Activated CD4-positive, alpha-beta memory T cell treated with anti-CD3 and anti-CD28 coated beads, Interleukin-2, amount 10 ng/mL, durations not matched to agents 7 days and 5 days (primary cell): ENCODE measurements around the gene KATNAL2. TPM values are rescaled to one million over a fixed set of nuclear protein-coding genes. Genes with fewer than 3 reads are reported as not detected.
A peak's percentile ranks its signal among the peaks of the same experiment; 100 is the strongest.

Experiments used
- CTCF ChIA-PET: fragments of 350-600 bp; sonication (Branson Sonifier 250); formaldehyde crosslinking; loops from one replicate; lab custom pipeline; 2021; ENCODE audit warnings: antibody characterized with exemption, inconsistent platforms; lab: Charles Lee
- POLR2A ChIA-PET: fragments of 350-600 bp; sonication (Branson Sonifier 250); formaldehyde crosslinking; loops from one replicate; lab custom pipeline; 2021; ENCODE audit warnings: antibody characterized with exemption; lab: Charles Lee
- DNase-seq: peaks from one replicate; pipeline ENCODE4 v3.0.0-alpha.2; 2020
- H3K27ac Mint-ChIP-seq: one replicate; pipeline ENCODE4 v1.8.0; 2021; ENCODE audit warnings: mild to moderate bottlenecking, mixed read lengths
- H3K27me3 Mint-ChIP-seq: one replicate; pipeline ENCODE4 v1.8.0; 2021; ENCODE audit warnings: mixed read lengths
- H3K36me3 Mint-ChIP-seq: one replicate; pipeline ENCODE4 v1.8.0; 2021; ENCODE audit warnings: low read depth, mixed read lengths
- H3K4me1 Mint-ChIP-seq: one replicate; pipeline ENCODE4 v1.8.0; 2021; ENCODE audit warnings: mixed read lengths
- H3K4me3 Mint-ChIP-seq: one replicate; pipeline ENCODE4 v1.8.0; 2021; ENCODE audit warnings: mild to moderate bottlenecking, mixed read lengths
- H3K9me3 Mint-ChIP-seq: one replicate; pipeline ENCODE4 v1.8.0; 2021; ENCODE audit warnings: mixed read lengths
- total RNA-seq, 2 experiments: library from RNA; stranded (reverse); gene quantifications; one replicate each; pipeline ENCODE4 v1.2.3, GENCODE V29; 2021

KATNAL2 gene
- total RNA-seq, 2 experiments from 2014 or later, result 0.35 to 0.55 TPM

- Mint-ChIP-seq H3K4me1 (peaks cover 2% of the 10 kb centered on the region), H3K27me3 (no peaks in the 10 kb centered on the region), H3K4me3 (no peak overlapping the region), H3K27ac (no peak overlapping the region), H3K9me3 (no peaks in the 10 kb centered on the region), H3K36me3 (peaks cover 54% of the 10 kb centered on the region)
- POLR2A ChIA-PET, result no interaction called here
- DNase-seq, result no peak
- CTCF ChIA-PET, result no interaction called here
Observed at GRCh38 chr18:47115205-47115604, 197.8 kb downstream of the KATNAL2 start.

- Mint-ChIP-seq H3K36me3 (peaks cover 53% of the 10 kb centered on the region), H3K4me3 (no peak overlapping the region), H3K27ac (no peak overlapping the region), H3K27me3 (no peaks in the 10 kb centered on the region), H3K9me3 (no peaks in the 10 kb centered on the region), H3K4me1 (peaks cover 15% of the 10 kb centered on the region)
- CTCF ChIA-PET, result no interaction called here
- no peak for DNase-seq
- POLR2A ChIA-PET, result no interaction called here
Observed at GRCh38 chr18:47118981-47119380, 201.6 kb downstream of the KATNAL2 start.

GRCh38 chr18:47120428-47120827 lies 203.0 kb downstream of the KATNAL2 start:
- H3K4me3 Mint-ChIP-seq, result no peak overlapping the region
- H3K27me3 Mint-ChIP-seq, result no peaks in the 10 kb centered on the region
- H3K27ac Mint-ChIP-seq, result no peak overlapping the region
- no peak for DNase-seq
- ChIA-PET POLR2A (interaction anchor here (1.7 kb wide), 1 partner anchor 30 kb away, joined by 5 read pairs; the partner anchor contains the start of gene HDHD2), CTCF (no interaction called here)
- H3K36me3 Mint-ChIP-seq, result peaks cover 47% of the 10 kb centered on the region
- no peaks in the 10 kb centered on the region for H3K9me3 Mint-ChIP-seq
- H3K4me1 Mint-ChIP-seq, result peaks cover 15% of the 10 kb centered on the region

GRCh38 chr18:47121146-47121545 lies 203.7 kb downstream of the KATNAL2 start:
- no peak for DNase-seq
- Mint-ChIP-seq H3K9me3 (no peaks in the 10 kb centered on the region), H3K4me1 (peaks cover 15% of the 10 kb centered on the region), H3K4me3 (no peak overlapping the region), H3K27ac (no peak overlapping the region), H3K36me3 (peaks cover 44% of the 10 kb centered on the region), H3K27me3 (no peaks in the 10 kb centered on the region)
- CTCF ChIA-PET, result no interaction called here
- POLR2A ChIA-PET, result interaction anchor here (0.6 to 1.7 kb wide), 2 partner anchors 29 kb away, joined by 3 to 5 read pairs; partner anchors contain the start of gene HDHD2

GRCh38 chr18:47141289-47141688 lies 223.9 kb downstream of the KATNAL2 start:
- ChIA-PET POLR2A (no interaction called here), CTCF (no interaction called here)
- H3K4me3 Mint-ChIP-seq, result no peak overlapping the region
- no peak overlapping the region for H3K27ac Mint-ChIP-seq
- no peak for DNase-seq
- no peaks in the 10 kb centered on the region for H3K4me1 Mint-ChIP-seq
- peaks cover 26% of the 10 kb centered on the region for H3K36me3 Mint-ChIP-seq
- H3K27me3 Mint-ChIP-seq, result no peaks in the 10 kb centered on the region
- H3K9me3 Mint-ChIP-seq, result no peaks in the 10 kb centered on the region

GRCh38 chr18:47143153-47143552 lies 225.8 kb downstream of the KATNAL2 start:
- Mint-ChIP-seq H3K27ac (no peak overlapping the region), H3K27me3 (no peaks in the 10 kb centered on the region), H3K36me3 (peaks cover 21% of the 10 kb centered on the region), H3K4me1 (no peaks in the 10 kb centered on the region), H3K9me3 (no peaks in the 10 kb centered on the region), H3K4me3 (no peak overlapping the region)
- ChIA-PET POLR2A (no interaction called here), CTCF (no interaction called here)
- no peak for DNase-seq

- Mint-ChIP-seq H3K4me3 (no peak overlapping the region), H3K9me3 (no peaks in the 10 kb centered on the region), H3K27ac (no peak overlapping the region), H3K27me3 (no peaks in the 10 kb centered on the region), H3K36me3 (peaks cover 16% of the 10 kb centered on the region), H3K4me1 (peaks cover 7% of the 10 kb centered on the region)
- ChIA-PET CTCF (interaction anchor here (0.7 kb wide), 1 partner anchor 611 kb away, joined by 3 read pairs; no protein-coding TSS in a partner anchor), POLR2A (no interaction called here)
- no peak for DNase-seq
Observed at GRCh38 chr18:47143899-47144485, 226.6 kb downstream of the KATNAL2 start.

- H3K27ac Mint-ChIP-seq, result no peak overlapping the region
- ChIA-PET CTCF (interaction anchor here (0.8 kb wide), 1 partner anchor 25 kb away, joined by 3 read pairs; no protein-coding TSS in a partner anchor), POLR2A (no interaction called here)
- no peaks in the 10 kb centered on the region for H3K27me3 Mint-ChIP-seq
- DNase-seq, result no peak
- peaks cover 24% of the 10 kb centered on the region for H3K4me1 Mint-ChIP-seq
- H3K36me3 Mint-ChIP-seq, result peaks cover 12% of the 10 kb centered on the region
- H3K9me3 Mint-ChIP-seq, result no peaks in the 10 kb centered on the region
- H3K4me3 Mint-ChIP-seq, result no peak overlapping the region
Observed at GRCh38 chr18:47146206-47146605, 228.8 kb downstream of the KATNAL2 start.

GRCh38 chr18:47149457-47150028 lies 232.1 kb downstream of the KATNAL2 start:
- H3K27me3 Mint-ChIP-seq, result no peaks in the 10 kb centered on the region
- peak overlapping the region; percentile 87 for H3K27ac Mint-ChIP-seq
- DNase-seq, result no peak
- peaks cover 16% of the 10 kb centered on the region for H3K36me3 Mint-ChIP-seq
- ChIA-PET POLR2A (interaction anchor here (0.8 to 2.2 kb wide), 6 partner anchors 16 to 232 kb away, joined by 3 to 13 read pairs (median 6); partner anchors contain the start of genes KATNAL2 and PIAS2), CTCF (interaction anchor here (1.0 to 1.6 kb wide), 2 partner anchors 25 to 38 kb away, joined by 3 to 5 read pairs; no protein-coding TSS in a partner anchor)
- H3K4me1 Mint-ChIP-seq, result peaks cover 28% of the 10 kb centered on the region
- H3K4me3 Mint-ChIP-seq, result peak overlapping the region; percentile 92
- H3K9me3 Mint-ChIP-seq, result no peaks in the 10 kb centered on the region

GRCh38 chr18:47150029-47150823 lies 232.8 kb downstream of the KATNAL2 start, which contains the start of gene HDHD2:
Gene HDHD2 (minus strand): TSS chr18:47150500. CDS start chr18:47136439, 14,061 bp downstream.
- Mint-ChIP-seq H3K9me3 (no peaks in the 10 kb centered on the region), H3K4me1 (peaks cover 28% of the 10 kb centered on the region), H3K4me3 (peak within 1 kb of the TSS; percentile 92), H3K27me3 (no peaks in the 10 kb centered on the region), H3K27ac (peak within 1 kb of the TSS; percentile 87), H3K36me3 (peaks cover 18% of the 10 kb centered on the region)
- ChIA-PET CTCF (interaction anchor here (1.0 to 1.6 kb wide), 4 partner anchors 25 to 599 kb away, joined by 3 to 5 read pairs (median 4); no protein-coding TSS in a partner anchor), POLR2A (interaction anchor here (0.8 to 2.2 kb wide), 13 partner anchors 12 to 233 kb away, joined by 3 to 13 read pairs (median 3); partner anchors contain the start of genes KATNAL2 and PIAS2)
- DNase-seq, result peak; percentile 78

- ChIA-PET POLR2A (interaction anchor here (0.9 to 2.2 kb wide), 11 partner anchors 11 to 233 kb away, joined by 3 to 13 read pairs (median 3); partner anchors contain the start of genes KATNAL2 and PIAS2), CTCF (interaction anchor here (1.1 to 1.6 kb wide), 3 partner anchors 24 to 598 kb away, joined by 3 to 5 read pairs (median 4); no protein-coding TSS in a partner anchor)
- Mint-ChIP-seq H3K4me3 (peak overlapping the region; percentile 92), H3K4me1 (peaks cover 28% of the 10 kb centered on the region), H3K36me3 (peaks cover 14% of the 10 kb centered on the region), H3K27ac (peak overlapping the region; percentile 87), H3K27me3 (no peaks in the 10 kb centered on the region), H3K9me3 (no peaks in the 10 kb centered on the region)
- DNase-seq, result no peak
Observed at GRCh38 chr18:47150824-47151366, 233.5 kb downstream of the KATNAL2 start.

GRCh38 chr18:47151439-47151838 lies 234.0 kb downstream of the KATNAL2 start:
- Mint-ChIP-seq H3K4me3 (peak overlapping the region; percentile 92), H3K27me3 (no peaks in the 10 kb centered on the region), H3K9me3 (no peaks in the 10 kb centered on the region), H3K36me3 (peaks cover 18% of the 10 kb centered on the region), H3K4me1 (peaks cover 28% of the 10 kb centered on the region), H3K27ac (peak overlapping the region; percentile 87)
- CTCF ChIA-PET, result interaction anchor here (0.7 to 1.2 kb wide), 2 partner anchors 46 to 54 kb away, joined by 4 read pairs; no protein-coding TSS in a partner anchor
- no peak for DNase-seq
- POLR2A ChIA-PET, result interaction anchor here (1.2 to 1.4 kb wide), 4 partner anchors 11 to 23 kb away, joined by 3 to 4 read pairs (median 3); no protein-coding TSS in a partner anchor
